Uterus (tissue), 2 donors: ENCODE results near the gene ZDHHC3.

Experiments
- POLR2A ChIP-seq, 2 donors: fragments of 450-650 bp; IDR thresholded peaks; one replicate each; pipeline ENCODE4 v1.6.1; 2016; ENCODE audit warnings: antibody characterized with exemption in 2 of 2, mild to moderate bottlenecking in 1 of 2, moderate library complexity in 1 of 2
- TF ChIP-seq, protein P1 (sequence below), 4 experiments: fragments of 200-600 bp in 2 of 4; fragments of 450-650 bp in 2 of 4; sonication (generic) in 2 of 4; IDR thresholded peaks; one replicate each; pipeline ENCODE4 v1.5.1; 2016 to 2019; ENCODE audit warnings: antibody characterized with exemption in 4 of 4, mild to moderate bottlenecking in 2 of 4, moderate library complexity in 1 of 4

DNA sequence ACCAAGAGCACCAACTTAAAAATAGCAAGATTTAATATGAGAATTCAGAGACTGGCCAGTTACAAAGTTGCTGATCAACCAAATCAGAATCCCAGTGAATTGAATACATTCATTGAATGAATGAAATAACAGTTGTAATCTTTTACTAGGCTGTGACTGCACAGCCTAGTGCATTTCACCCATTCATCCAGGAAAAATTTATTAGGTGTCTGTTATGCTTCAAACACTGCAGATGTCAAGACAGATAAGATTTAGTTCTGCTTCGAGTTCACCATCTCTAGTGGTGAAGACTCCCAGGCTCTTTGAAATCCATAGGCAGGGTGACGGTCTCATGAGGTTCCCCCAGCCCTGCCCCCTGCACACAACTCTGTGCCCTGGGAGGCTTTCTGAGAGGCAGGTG, 72.7 kb downstream of the ZDHHC3 start:
- TF ChIP-seq, protein P1, sequence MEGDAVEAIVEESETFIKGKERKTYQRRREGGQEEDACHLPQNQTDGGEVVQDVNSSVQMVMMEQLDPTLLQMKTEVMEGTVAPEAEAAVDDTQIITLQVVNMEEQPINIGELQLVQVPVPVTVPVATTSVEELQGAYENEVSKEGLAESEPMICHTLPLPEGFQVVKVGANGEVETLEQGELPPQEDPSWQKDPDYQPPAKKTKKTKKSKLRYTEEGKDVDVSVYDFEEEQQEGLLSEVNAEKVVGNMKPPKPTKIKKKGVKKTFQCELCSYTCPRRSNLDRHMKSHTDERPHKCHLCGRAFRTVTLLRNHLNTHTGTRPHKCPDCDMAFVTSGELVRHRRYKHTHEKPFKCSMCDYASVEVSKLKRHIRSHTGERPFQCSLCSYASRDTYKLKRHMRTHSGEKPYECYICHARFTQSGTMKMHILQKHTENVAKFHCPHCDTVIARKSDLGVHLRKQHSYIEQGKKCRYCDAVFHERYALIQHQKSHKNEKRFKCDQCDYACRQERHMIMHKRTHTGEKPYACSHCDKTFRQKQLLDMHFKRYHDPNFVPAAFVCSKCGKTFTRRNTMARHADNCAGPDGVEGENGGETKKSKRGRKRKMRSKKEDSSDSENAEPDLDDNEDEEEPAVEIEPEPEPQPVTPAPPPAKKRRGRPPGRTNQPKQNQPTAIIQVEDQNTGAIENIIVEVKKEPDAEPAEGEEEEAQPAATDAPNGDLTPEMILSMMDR (IDR thresholded peaks at IDR 0.05): no peak
- TF ChIP-seq POLR2A (IDR thresholded peaks at IDR 0.05): no peak
